Epithelial cell of proximal tubule (primary cell): ENCODE measurements around the gene F2. TPM values are rescaled to one million over a fixed set of nuclear protein-coding genes. Genes with fewer than 3 reads are reported as not detected.

ENCODE experiments used
- DNase-seq: peaks from one replicate; pipeline ENCODE4 v3.0.0-alpha.2; 2011; ENCODE audit warnings: low read depth
- H3K4me3 ChIP-seq: 2 replicates; pipeline ENCODE4 v1.5.1; 2011; ENCODE audit warnings: low read depth, mild to moderate bottlenecking, low read length
- total RNA-seq: library from RNA; depleted of rRNA; stranded (reverse); fragments of >200 nt; gene quantifications from 2 replicates; pipeline ENCODE4 v1.2.3, GENCODE V29; 2015
- TF ChIP-seq, protein P1 (sequence below): conservative IDR thresholded peaks from 2 replicates; pipeline ENCODE4 v1.5.1; 2012; ENCODE audit warnings: low read depth, mild to moderate bottlenecking, low read length

The F2 gene
- total RNA-seq, 1 donor from 2014 or later: 0.17 TPM

DNA sequence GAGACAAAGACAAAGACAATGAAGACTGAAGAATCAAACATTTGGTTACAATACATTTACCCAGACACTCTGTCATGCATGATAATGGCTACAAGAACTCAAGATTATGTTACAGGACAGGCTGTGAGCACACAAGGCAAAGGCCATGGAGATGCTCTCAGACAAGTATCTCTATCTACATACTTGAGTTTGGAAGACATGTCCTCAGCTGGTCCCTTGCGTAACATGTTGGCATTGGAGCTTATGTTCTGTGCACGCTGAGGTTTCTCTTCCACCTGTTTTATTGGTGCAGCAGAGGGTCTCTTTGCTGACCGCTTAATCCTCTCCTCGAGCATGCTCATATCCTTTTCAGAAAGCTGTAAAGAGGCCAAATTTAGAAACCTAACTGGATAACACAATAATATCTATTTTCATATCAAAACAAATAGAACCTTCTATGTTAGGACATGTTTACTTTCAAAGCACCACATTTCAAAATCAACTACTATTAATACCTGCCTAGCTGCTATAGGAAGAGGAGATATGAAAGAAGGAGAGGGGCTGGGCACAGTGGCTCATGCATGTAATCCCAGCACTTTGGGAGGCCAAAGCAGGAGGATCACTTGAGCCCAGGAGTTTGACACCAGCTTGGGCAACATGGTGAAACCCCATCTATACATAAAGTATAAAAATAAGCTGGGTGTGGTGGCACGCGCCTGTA is 41.6 kb downstream of the F2 start:
- no peak overlapping the region for H3K4me3 ChIP-seq
- TF ChIP-seq, protein P1, sequence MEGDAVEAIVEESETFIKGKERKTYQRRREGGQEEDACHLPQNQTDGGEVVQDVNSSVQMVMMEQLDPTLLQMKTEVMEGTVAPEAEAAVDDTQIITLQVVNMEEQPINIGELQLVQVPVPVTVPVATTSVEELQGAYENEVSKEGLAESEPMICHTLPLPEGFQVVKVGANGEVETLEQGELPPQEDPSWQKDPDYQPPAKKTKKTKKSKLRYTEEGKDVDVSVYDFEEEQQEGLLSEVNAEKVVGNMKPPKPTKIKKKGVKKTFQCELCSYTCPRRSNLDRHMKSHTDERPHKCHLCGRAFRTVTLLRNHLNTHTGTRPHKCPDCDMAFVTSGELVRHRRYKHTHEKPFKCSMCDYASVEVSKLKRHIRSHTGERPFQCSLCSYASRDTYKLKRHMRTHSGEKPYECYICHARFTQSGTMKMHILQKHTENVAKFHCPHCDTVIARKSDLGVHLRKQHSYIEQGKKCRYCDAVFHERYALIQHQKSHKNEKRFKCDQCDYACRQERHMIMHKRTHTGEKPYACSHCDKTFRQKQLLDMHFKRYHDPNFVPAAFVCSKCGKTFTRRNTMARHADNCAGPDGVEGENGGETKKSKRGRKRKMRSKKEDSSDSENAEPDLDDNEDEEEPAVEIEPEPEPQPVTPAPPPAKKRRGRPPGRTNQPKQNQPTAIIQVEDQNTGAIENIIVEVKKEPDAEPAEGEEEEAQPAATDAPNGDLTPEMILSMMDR: no peak
- DNase-seq: no peak

DNA sequence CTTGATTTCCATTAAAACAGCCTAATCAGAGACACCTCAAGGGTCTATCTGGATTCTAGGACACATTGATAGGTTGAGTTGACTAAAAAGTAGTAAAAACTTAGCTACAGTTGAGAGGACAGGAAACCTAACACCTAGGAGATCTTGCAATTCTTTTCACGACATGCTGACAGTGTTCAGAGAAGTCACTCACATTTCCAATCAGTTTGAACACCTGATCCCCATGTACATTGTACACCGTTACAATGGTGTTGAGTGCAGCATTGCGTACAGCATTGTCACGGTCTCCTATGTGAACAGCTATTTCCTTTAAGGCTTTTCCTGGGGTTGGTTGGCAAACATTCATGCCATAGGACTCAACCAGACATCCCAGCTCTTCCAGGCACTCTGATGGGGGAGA is 42.8 kb downstream of the F2 start:
- TF ChIP-seq, protein P1: no peak
- no peak overlapping the region for H3K4me3 ChIP-seq
- no peak for DNase-seq

DNA sequence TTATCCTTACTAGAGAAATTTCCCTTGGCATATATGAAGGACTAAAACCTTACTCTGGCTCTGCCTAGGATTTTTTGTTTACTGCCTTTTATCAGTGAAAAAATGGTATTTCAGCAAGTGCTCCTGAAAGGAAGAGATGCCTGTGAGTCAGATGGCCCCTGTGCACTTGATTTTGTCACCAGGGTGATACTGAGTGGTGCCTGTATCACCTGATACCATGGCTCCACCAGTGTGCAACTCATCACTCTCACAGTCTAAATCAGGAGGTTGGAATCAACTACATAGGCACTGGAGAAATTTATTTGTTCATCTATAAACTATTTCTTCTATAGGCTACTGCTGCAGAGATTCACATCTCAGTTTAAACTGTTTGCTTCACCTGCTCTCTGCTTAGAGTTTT is 43.2 kb downstream of the F2 start:
- TF ChIP-seq, protein P1: no peak
- no peak for DNase-seq
- no peak overlapping the region for H3K4me3 ChIP-seq

DNA sequence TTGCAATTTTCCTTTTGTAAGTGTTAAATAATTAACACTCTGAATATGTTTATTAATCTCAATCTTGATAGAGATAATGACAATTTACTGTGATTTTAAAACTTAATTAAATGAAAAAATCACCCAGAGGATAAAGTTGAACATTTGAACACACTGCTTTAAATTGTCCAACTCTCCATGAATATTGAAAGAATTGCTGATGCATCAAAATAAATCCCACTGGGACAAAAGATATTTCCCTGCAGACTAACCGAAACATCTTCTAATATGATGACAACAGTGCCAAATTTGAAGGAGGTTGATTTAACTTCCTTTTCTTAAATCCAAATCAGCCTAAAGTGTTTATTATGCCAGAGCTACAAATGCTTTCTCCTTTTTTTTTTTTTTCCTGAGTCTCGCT is 47.6 kb downstream of the F2 start:
- no peak overlapping the region for H3K4me3 ChIP-seq
- DNase-seq: no peak
- TF ChIP-seq, protein P1: no peak

DNA sequence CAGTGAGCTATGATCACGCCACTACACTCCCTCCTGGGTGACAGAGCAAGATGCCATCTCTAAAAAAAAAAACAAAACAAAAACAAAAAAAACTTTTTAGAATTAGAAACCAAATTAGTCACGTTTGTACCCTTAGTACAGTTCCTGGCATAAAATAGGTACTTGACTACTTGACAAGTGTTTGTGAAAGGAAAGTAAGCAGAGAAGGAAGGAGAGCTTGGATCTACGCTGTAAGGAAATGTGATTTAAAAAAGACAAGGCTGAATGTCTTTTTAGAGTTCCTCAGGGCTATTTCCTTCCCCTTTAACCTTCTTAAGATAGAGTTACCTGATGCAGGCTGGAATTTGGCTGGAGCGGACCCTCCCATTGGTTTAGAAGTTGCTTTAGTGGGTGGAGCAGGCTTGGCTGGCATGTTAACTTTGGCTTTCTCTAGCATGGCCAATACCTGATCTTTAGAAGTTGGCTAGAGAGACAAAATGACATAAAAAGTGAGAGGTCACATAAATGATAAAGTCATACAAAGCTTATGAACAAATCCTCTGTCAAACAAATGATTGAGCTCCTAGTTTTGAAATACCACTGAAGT is 50.7 kb downstream of the F2 start:
- DNase-seq: no peak
- TF ChIP-seq, protein P1: no peak
- no peak overlapping the region for H3K4me3 ChIP-seq

DNA sequence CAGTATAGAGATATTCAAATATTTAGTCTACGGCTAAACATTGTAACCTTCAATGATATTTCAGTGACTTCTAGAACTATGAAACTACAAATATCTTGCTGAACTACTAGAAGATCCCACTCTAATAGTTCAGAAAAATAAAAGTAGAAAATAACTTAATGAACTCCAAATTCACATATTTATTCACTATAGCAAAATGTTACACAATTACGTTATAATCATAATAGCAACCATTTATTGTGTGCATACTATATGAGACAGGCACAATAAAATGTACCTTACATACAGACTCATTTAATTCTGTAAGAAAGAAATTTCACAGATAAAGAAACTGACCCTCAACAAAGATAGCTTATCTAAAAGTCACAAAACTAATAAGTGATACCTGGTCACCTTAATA is 57.9 kb downstream of the F2 start:
- TF ChIP-seq, protein P1: no peak

DNA sequence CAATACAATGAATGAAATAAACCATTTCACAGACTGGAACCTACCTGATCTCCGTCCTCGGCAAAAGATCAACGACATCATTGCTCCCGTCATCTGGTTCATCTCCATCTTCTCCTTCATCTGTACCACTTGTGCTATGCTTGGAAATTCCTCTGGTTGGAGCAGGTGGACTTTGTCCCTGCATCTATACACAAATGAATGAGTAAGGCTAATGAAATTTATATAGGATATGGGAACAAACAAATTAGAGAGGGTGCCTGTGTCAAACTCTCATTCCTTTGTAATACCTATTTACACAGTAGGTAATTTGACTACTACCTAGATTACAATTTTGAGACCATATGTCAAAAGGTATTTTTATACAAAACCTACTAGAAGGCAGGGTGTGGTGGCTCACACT is 59.4 kb downstream of the F2 start:
- no peak overlapping the region for H3K4me3 ChIP-seq
- DNase-seq: no peak
- TF ChIP-seq, protein P1: no peak

More for the DNA sequence above, 57.9 kb downstream of the F2 start:
- H3K4me3 ChIP-seq: no peak overlapping the region
- DNase-seq: no peak
